Measurements from ENCODE around the gene CDHR3. TPM values are rescaled to one million over a fixed set of nuclear protein-coding genes. Genes with fewer than 3 reads are reported as not detected.

Gene CDHR3
- total RNA-seq, 2 experiments from 2014 or later: 2.7 to 3.7 TPM

GRCh38 chr7:106052681-106053080 is 89.6 kb downstream of the CDHR3 start:
- H3K4me3 Mint-ChIP-seq: no peak overlapping the region
- no peaks in the 10 kb centered on the region for H3K36me3 Mint-ChIP-seq (ENCODE audit: low read depth)
- H3K27me3 Mint-ChIP-seq: peaks cover 5% of the 10 kb centered on the region
- H3K27ac Mint-ChIP-seq: no peak overlapping the region
- DNase-seq: no peak
- POLR2A ChIA-PET: no interaction called here
- H3K4me1 Mint-ChIP-seq: peaks cover 11% of the 10 kb centered on the region
- no peaks in the 10 kb centered on the region for H3K9me3 Mint-ChIP-seq
- CTCF ChIA-PET: no interaction called here

GRCh38 chr7:106053109-106053508 is 90.0 kb downstream of the CDHR3 start:
- Mint-ChIP-seq H3K9me3 (no peaks in the 10 kb centered on the region), H3K27ac (no peak overlapping the region), H3K4me3 (no peak overlapping the region), H3K4me1 (peaks cover 15% of the 10 kb centered on the region), H3K36me3 (ENCODE audit: low read depth) (no peaks in the 10 kb centered on the region), H3K27me3 (peaks cover 5% of the 10 kb centered on the region)
- no peak for DNase-seq
- POLR2A ChIA-PET: no interaction called here
- CTCF ChIA-PET: no interaction called here

GRCh38 chr7:106054156-106054910 is 91.3 kb downstream of the CDHR3 start:
- ChIA-PET POLR2A (no interaction called here), CTCF (interaction anchor here (0.7 kb wide), 1 partner anchor 282 kb away, joined by 3 read pairs; no protein-coding TSS in a partner anchor)
- Mint-ChIP-seq H3K4me3 (no peak overlapping the region), H3K36me3 (ENCODE audit: low read depth) (no peaks in the 10 kb centered on the region), H3K27ac (no peak overlapping the region), H3K4me1 (peaks cover 24% of the 10 kb centered on the region), H3K9me3 (no peaks in the 10 kb centered on the region), H3K27me3 (peaks cover 5% of the 10 kb centered on the region)
- no peak for DNase-seq

- ChIA-PET CTCF (interaction anchor here (6.0 kb wide), 1 partner anchor 99 kb away, joined by 38 read pairs; no protein-coding TSS in a partner anchor), POLR2A (no interaction called here)
- Mint-ChIP-seq H3K9me3 (no peaks in the 10 kb centered on the region), H3K36me3 (ENCODE audit: low read depth) (no peaks in the 10 kb centered on the region), H3K4me3 (no peak overlapping the region), H3K27me3 (peaks cover 5% of the 10 kb centered on the region), H3K27ac (no peak overlapping the region), H3K4me1 (peaks cover 26% of the 10 kb centered on the region)
- DNase-seq: no peak
Observed at GRCh38 chr7:106054971-106055532, 92.0 kb downstream of the CDHR3 start.

- DNase-seq: peak; percentile 75
- Mint-ChIP-seq H3K4me1 (peaks cover 26% of the 10 kb centered on the region), H3K36me3 (ENCODE audit: low read depth) (no peaks in the 10 kb centered on the region), H3K4me3 (no peak overlapping the region), H3K9me3 (no peaks in the 10 kb centered on the region), H3K27me3 (peaks cover 5% of the 10 kb centered on the region), H3K27ac (no peak overlapping the region)
- ChIA-PET CTCF (interaction anchor here (0.5 to 6.0 kb wide), 7 partner anchors 13 to 1666 kb away, joined by 3 to 38 read pairs (median 4); no protein-coding TSS in a partner anchor), POLR2A (no interaction called here)
Observed at GRCh38 chr7:106056513-106057203, 93.6 kb downstream of the CDHR3 start.

- no peak overlapping the region for H3K27ac Mint-ChIP-seq
- POLR2A ChIA-PET: no interaction called here
Observed at GRCh38 chr7:106057204-106057961, 94.3 kb downstream of the CDHR3 start.

GRCh38 chr7:106057962-106058927 is 95.2 kb downstream of the CDHR3 start:
- no peak for DNase-seq
- Mint-ChIP-seq H3K9me3 (no peaks in the 10 kb centered on the region), H3K27ac (no peak overlapping the region), H3K4me1 (peaks cover 39% of the 10 kb centered on the region), H3K27me3 (peaks cover 2% of the 10 kb centered on the region), H3K4me3 (no peak overlapping the region), H3K36me3 (ENCODE audit: low read depth) (no peaks in the 10 kb centered on the region)
- CTCF ChIA-PET: interaction anchor here (1.5 to 6.0 kb wide), 5 partner anchors 11 to 393 kb away, joined by 3 to 38 read pairs (median 3); no protein-coding TSS in a partner anchor
- POLR2A ChIA-PET: no interaction called here

More at GRCh38 chr7:106057204-106057961, 94.3 kb downstream of the CDHR3 start:
- H3K9me3 Mint-ChIP-seq: no peaks in the 10 kb centered on the region
- CTCF ChIA-PET: interaction anchor here (1.5 to 6.0 kb wide), 7 partner anchors 12 to 393 kb away, joined by 3 to 38 read pairs (median 4); no protein-coding TSS in a partner anchor
- no peak overlapping the region for H3K4me3 Mint-ChIP-seq
- peaks cover 32% of the 10 kb centered on the region for H3K4me1 Mint-ChIP-seq
- H3K36me3 Mint-ChIP-seq (ENCODE audit: low read depth): no peaks in the 10 kb centered on the region
- H3K27me3 Mint-ChIP-seq: peaks cover 2% of the 10 kb centered on the region
- DNase-seq: no peak

GRCh38 chr7:106058928-106059324 is 95.9 kb downstream of the CDHR3 start:
- H3K36me3 Mint-ChIP-seq (ENCODE audit: low read depth): no peaks in the 10 kb centered on the region
- POLR2A ChIA-PET: no interaction called here
- H3K27me3 Mint-ChIP-seq: no peaks in the 10 kb centered on the region
- CTCF ChIA-PET: interaction anchor here (1.7 to 6.0 kb wide), 3 partner anchors 11 to 95 kb away, joined by 3 to 38 read pairs (median 27); no protein-coding TSS in a partner anchor
- H3K4me1 Mint-ChIP-seq: peaks cover 46% of the 10 kb centered on the region
- no peak overlapping the region for H3K27ac Mint-ChIP-seq
- DNase-seq: no peak
- no peak overlapping the region for H3K4me3 Mint-ChIP-seq
- no peaks in the 10 kb centered on the region for H3K9me3 Mint-ChIP-seq

- peak overlapping the region; percentile 6 for H3K27ac Mint-ChIP-seq
- H3K9me3 Mint-ChIP-seq: no peaks in the 10 kb centered on the region
- no peak overlapping the region for H3K4me3 Mint-ChIP-seq
- H3K36me3 Mint-ChIP-seq (ENCODE audit: low read depth): no peaks in the 10 kb centered on the region
- no peak for DNase-seq
- CTCF ChIA-PET: interaction anchor here (4.7 to 6.0 kb wide), 2 partner anchors 10 to 95 kb away, joined by 27 to 38 read pairs; no protein-coding TSS in a partner anchor
- POLR2A ChIA-PET: no interaction called here
- H3K4me1 Mint-ChIP-seq: peaks cover 49% of the 10 kb centered on the region
- H3K27me3 Mint-ChIP-seq: no peaks in the 10 kb centered on the region
Observed at GRCh38 chr7:106059556-106059955, 96.5 kb downstream of the CDHR3 start.

GRCh38 chr7:106060394-106060920 is 97.4 kb downstream of the CDHR3 start:
- no peaks in the 10 kb centered on the region for H3K27me3 Mint-ChIP-seq
- peaks cover 49% of the 10 kb centered on the region for H3K4me1 Mint-ChIP-seq
- no peak overlapping the region for H3K27ac Mint-ChIP-seq
- H3K36me3 Mint-ChIP-seq (ENCODE audit: low read depth): no peaks in the 10 kb centered on the region
- POLR2A ChIA-PET: no interaction called here
- no peak for DNase-seq
- H3K4me3 Mint-ChIP-seq: no peak overlapping the region
- CTCF ChIA-PET: interaction anchor here (0.7 to 6.0 kb wide), 4 partner anchors 9 to 109 kb away, joined by 3 to 38 read pairs (median 3); no protein-coding TSS in a partner anchor
- no peaks in the 10 kb centered on the region for H3K9me3 Mint-ChIP-seq

GRCh38 chr7:106061301-106061979 is 98.4 kb downstream of the CDHR3 start:
- no peak overlapping the region for H3K27ac Mint-ChIP-seq
- DNase-seq: no peak
- no peak overlapping the region for H3K4me3 Mint-ChIP-seq
- H3K4me1 Mint-ChIP-seq: peaks cover 49% of the 10 kb centered on the region
- no peaks in the 10 kb centered on the region for H3K9me3 Mint-ChIP-seq
- POLR2A ChIA-PET: interaction anchor here (0.6 kb wide), 1 partner anchor 51 kb away, joined by 5 read pairs; no protein-coding TSS in a partner anchor
- no peaks in the 10 kb centered on the region for H3K27me3 Mint-ChIP-seq
- CTCF ChIA-PET: interaction anchor here (0.6 to 6.0 kb wide), 5 partner anchors 14 to 1526 kb away, joined by 3 to 38 read pairs (median 3); no protein-coding TSS in a partner anchor
- no peaks in the 10 kb centered on the region for H3K36me3 Mint-ChIP-seq (ENCODE audit: low read depth)

All from activated CD4-positive, alpha-beta T cell treated with anti-CD3 and anti-CD28 coated beads, Interleukin-2, amount 10 ng/mL, durations not matched to agents 7 days and 5 days (primary cell).